Mucosa of gallbladder (tissue), 1 donor: Measurements from ENCODE around the gene SPDYE2. TPM values are rescaled to one million over a fixed set of nuclear protein-coding genes. Genes with fewer than 3 reads are reported as not detected.
"Not testable (repeated sequence)": the region's sequence is repeated elsewhere in the genome, so short reads cannot be mapped to it uniquely, and the experiment has no call there.

Source experiments
- DNase-seq: peaks from one replicate; pipeline ENCODE4 v3.0.0-alpha.2; 2020; ENCODE audit warnings: low spot score
- total RNA-seq: library from RNA; stranded (reverse); gene quantifications from one replicate; pipeline ENCODE4 v1.2.1, GENCODE V29; 2021
- donor health status: DM: no; HTN: no; CAD: no.

The SPDYE2 gene
- total RNA-seq, 1 donor from 2014 or later, result not detected

GRCh38 chr7:102540604-102541003 is 10.4 kb upstream of the SPDYE2 start:
- DNase-seq, result not testable (repeated sequence)

DNA sequence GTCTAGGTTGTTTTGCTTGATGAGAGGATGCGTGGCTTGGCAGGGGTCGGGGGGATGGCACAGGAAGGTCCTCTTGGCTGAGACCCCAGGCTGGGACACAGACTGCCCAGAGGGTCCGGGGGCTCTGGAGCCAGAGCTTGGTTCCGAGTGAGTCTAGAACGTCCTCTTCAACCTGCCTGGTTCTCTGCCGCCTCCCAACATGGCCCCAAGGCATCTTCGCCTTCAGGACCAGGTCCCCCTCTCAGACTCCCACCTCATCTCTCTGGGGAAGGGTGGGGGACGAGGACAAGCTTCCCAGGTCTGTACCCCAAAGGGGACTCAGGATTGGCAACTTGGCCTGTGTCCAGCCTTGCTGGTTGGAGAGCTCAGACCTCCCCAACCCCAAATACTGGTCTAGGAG is 8.9 kb upstream of the SPDYE2 start:
- not testable (repeated sequence) for DNase-seq

- not testable (repeated sequence) for DNase-seq
Observed at GRCh38 chr7:102542771-102543170, 8.3 kb upstream of the SPDYE2 start.

- DNase-seq, result not testable (repeated sequence)
Observed at GRCh38 chr7:102543596-102543995, 7.4 kb upstream of the SPDYE2 start, which contains the start of gene UPK3BL2. Gene UPK3BL2, minus strand, starts transcription at chr7:102543696. Its CDS starts 60 bp downstream, at chr7:102543636.

DNA sequence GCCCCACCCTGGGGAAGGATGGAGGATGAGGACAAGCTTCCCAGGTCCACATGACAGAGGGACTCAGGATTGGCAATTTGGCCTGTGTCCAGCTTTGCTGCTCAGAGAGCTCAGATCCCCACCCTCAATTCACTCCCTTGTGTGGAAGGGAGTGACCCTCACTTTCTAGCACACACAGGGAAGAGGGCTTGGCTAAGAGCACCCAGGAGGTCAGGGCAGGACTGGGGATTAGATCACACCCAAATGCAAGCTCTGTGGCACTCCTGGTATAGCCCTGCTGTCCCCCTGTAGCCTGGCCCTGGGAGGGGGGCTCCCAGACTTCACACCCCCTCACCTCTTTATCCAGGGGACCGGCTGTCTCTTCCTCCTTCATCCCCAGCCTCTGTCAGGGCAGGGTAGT is 6.7 kb upstream of the SPDYE2 start:
- not testable (repeated sequence) for DNase-seq

DNA sequence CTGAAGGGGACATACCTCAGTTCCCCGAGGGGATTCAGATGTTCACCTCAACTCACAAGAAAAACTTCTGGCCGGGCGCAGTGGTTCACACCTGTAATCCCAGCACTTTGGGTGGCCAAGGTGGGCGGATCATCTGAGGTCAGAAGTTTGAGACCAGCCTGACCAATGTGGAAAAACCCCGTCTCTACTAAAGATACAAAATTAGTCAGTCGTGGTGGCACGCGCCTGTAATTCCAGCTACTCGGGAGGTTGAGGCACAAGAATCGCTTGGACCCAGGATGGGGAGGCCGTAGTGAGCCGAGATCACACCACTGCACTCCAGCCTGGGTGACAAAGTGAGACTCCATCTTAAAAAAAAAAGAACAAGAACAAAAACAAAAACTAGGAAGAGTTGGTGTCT is 5.7 kb upstream of the SPDYE2 start:
- DNase-seq, result not testable (repeated sequence)

DNA sequence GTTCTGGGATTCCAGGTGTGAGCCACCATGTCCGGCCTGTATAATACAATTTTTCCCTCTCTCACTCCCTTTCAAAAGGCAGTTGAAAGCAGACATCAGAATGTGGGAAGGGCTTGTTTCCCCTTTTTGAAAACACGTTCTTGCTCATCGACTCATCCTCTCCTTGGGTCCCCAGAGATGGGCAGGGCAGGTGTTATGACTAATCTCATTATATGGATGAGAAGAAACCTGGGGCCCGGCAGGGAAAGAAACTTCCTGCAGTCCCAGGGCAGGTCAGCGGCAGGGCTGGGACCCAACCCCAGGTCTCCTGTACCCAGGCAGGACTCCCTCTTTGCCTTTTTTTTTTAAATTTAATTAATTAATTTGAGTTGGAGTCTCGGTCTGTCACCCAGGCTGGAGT is 4.7 kb upstream of the SPDYE2 start:
- DNase-seq, result not testable (repeated sequence)

DNA sequence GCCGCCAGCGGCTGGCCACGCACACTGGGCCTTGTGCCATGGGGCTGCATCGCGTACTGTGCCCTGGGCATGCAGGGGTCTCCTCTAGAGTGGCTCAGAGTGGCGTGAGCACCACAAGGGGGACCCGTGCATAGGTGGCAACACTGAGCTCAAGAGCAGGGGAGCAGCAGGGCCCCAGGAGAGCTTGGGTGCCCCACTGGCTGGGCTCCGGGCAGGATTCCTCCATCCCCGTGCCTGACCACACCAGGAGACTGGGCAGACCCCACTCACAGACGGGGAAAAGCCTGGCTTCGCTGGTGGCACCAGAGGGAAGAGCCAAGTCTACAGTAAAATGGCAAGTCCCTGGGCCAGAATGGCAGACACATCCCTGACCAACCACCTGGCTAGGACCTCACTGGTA is 17.6 kb downstream of the SPDYE2 start:
- not testable (repeated sequence) for DNase-seq

DNA sequence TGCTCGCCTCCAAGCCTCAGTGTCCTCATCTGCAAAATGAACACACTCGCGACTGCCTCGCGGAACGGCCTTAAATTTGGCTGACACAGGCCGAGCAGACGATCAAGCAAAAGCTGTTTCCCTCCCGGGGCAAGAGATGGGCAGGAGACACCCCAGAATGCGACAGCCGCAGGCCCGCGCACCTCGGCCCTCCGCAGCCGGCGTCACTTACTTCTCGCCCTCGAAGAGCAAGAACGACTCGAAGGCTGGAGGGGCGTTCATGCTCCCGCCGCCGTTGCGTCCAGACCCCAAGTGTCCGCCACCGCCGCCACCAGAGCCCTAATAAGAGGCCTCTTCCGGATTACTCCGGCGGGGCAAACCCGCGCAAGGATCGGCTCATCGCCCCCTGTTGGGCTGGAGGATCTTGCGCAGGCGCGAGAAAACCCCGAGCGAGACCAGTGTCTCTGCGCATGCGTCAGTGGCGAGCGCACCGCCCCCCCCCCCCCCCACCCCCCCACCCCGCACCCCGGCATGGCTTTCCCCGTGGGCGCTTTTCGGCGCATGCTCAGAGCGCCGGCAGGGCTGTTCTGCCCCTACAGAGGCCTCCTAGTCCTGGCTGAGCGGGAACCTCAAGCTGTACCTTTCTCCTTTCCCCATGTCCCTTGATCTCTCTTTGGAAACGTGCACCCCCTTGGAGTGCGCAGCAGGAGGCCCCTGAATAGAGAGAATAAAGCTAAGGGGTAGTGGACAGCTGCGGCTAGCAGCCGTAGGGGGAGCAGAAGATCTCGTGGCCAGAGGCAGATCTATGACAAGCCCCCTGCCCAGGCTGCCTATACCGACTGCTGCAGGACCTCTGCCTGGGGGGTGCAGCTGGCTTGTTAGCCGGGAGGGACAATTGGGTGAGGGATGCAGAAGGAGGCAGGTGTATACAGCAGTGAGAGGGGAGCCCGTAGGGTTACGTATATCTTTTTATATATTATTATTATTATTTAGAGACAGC is 21.5 kb downstream of the SPDYE2 start, which contains the start of gene POLR2J3:
POLR2J3 (minus strand) TSS at position 323 of the 979 bp plus-strand sequence; CDS start at position 261, 62 bp downstream.
- peak; percentile 98 for DNase-seq

- DNase-seq, result not testable (repeated sequence)
Observed at GRCh38 chr7:102574607-102575006, 23.6 kb downstream of the SPDYE2 start.

GRCh38 chr7:102576363-102576762 is 25.3 kb downstream of the SPDYE2 start:
- DNase-seq, result not testable (repeated sequence)

DNA sequence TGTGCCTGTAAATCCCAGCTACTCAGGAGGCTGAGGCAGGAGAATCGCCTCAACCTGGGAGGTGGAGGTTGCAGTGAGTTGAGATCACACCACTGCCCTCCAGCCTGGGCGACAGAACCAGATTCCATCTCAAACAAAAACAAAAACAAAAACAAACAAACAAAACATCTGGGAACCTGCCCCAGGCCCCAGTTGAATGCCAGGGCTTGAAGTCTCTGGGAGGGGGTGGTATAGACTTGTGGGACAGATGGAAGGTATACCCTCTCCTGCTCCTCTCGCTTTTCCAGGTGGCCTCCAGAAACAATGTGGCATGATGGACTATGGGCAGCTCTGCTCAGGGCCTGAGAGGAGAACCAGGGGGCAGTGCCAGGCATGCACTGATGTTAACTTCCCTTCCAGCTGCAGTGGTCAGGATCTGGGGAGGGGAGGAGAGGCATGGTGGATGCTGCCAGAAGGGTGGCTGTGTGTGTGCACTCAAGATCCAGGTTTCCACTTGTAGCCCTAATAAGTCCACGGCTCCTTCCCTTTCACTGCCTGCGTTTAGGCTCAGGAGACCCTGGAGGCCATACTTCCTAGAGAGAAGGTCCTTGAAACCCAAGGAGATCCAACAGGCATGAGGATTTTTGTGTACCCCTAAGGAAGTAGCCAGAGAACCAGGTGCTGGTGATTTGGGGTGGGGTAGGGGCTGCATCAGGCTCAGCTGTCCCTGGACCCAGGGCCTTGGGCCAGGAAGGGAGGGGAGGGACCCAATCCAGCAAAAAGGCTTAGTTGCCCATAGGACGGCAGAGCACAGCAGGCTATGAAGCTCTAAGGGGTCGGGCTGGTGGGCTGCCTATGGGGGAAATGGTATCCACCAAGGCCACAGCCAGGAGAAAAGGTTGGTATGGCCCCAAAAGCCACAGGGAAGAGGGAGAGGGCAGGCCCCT is 26.6 kb downstream of the SPDYE2 start:
- DNase-seq, result not testable (repeated sequence)

DNA sequence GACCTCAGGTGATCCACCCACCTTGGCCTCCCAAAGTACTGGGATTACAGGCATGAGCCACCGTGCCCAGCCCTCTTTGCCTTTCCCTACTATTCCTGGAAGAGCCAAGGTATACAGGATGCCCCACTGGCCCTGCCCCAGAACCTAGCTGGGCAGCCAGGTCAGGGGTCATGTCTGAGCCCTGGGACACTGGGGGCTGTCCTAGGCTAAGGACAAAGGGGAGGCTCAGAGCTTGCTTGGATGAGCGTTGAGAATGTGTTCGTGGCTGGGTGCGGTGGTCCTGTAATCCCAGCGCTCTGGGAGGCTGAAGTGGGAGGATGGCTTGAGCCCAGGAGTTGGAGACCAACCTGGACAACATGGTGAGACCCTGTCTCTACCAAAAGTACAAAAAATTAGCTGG is 27.5 kb downstream of the SPDYE2 start:
- DNase-seq, result not testable (repeated sequence)

GRCh38 chr7:102581722-102582121 is 30.7 kb downstream of the SPDYE2 start:
- DNase-seq, result not testable (repeated sequence)

DNA sequence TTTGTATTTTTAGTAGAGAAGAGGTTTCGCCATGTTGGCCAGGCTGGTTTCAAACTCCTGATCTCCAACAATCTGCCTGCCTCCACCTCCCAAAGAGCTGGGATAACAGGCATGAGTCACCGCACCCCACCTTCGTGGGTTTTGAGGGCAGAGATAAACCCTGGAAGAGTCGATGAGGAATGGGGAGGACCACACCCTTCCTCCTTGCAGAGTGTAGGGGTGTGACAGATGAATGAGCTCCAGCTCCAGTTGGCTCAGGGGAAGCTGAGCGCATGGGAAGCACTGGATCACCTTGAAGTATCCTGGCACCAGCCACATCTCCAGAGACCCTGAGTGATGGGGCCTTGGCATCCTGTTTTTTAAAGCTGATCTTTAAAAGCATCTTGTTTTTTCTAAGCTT is 32.5 kb downstream of the SPDYE2 start:
- not testable (repeated sequence) for DNase-seq

- not testable (repeated sequence) for DNase-seq
Observed at GRCh38 chr7:102589857-102590256, 38.8 kb downstream of the SPDYE2 start.

- peak; percentile 68 for DNase-seq
Observed at GRCh38 chr7:102592477-102593019, 41.5 kb downstream of the SPDYE2 start.

DNA sequence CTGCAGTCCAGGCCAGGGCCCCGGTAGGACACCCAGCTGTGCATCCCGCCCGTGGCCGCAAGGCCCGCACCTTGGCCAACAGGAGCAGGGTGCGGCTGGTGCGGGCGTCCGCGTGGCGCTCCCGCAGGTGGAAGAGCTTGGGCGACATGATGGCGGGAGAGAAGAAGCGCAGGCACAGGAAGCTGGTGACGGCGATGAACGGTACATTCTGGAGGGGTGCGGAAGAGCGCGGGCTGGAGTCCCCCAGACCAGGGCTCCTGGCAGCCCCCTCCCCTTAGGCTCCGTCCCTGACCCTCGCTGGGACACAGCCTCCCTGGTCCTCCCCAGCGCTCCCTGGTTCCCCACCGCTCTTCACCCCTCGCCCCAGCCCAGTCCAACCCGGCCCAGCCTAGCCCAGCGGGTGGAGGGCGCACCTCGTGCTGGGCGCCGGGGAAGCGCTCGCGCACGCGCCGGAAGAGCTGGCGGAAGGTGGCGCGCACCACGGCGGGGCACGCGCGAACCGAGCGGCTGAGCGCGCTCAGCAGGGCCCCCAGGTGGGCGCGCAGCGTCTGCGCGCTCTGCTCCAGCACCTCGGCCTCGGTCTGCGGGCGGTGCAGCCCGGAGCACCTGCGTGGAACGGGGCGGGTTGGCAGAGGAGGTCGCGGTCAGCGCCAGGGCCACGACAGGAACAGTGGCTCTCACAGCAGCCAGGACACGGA is 42.8 kb downstream of the SPDYE2 start:
- not testable (repeated sequence) for DNase-seq

DNA sequence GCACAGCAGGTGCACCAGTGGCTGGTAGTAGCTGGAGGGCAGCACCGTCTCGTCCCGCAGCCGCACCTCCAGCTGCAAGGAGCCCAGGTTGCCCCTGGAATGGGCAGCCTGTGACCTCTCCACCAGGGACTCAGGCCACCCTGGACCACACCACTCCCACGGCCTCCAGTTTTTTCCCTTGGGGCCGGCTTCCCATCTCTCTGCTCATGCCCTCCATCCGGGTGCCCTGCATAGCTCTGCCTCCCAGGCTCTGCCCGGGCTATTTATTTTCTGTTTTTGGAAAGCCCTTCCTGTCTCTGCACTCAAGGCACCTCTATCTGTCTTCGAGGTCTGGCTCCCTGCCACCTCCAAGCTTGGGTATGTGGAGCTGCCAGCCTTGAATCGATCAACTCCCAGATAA is 45.0 kb downstream of the SPDYE2 start:
- not testable (repeated sequence) for DNase-seq

- not testable (repeated sequence) for DNase-seq
Observed at GRCh38 chr7:102599699-102600098, 48.7 kb downstream of the SPDYE2 start.

- not testable (repeated sequence) for DNase-seq
Observed at GRCh38 chr7:102602317-102602716, 51.3 kb downstream of the SPDYE2 start.
